Trophoblast cell (in vitro differentiated cells and primary cell): Measurements from ENCODE around the gene PRDM16.

ENCODE experiments used
- DNase-seq, 2 donors: peaks; one replicate each; pipeline ENCODE4 v3.0.0-alpha.2; 2016
- H2AFZ ChIP-seq: 2 replicates; pipeline ENCODE4 v1.6.1; 2013; ENCODE audit warnings: low read length, moderate library complexity, mild to moderate bottlenecking; ENCODE audit not compliant: insufficient read depth, poor library complexity
- H2AK5ac ChIP-seq: 2 replicates; pipeline ENCODE4 v1.6.1; 2013; ENCODE audit warnings: mild to moderate bottlenecking, low read length
- H2BK120ac ChIP-seq: 2 replicates; pipeline ENCODE4 v1.6.1; 2013; ENCODE audit warnings: low read length, mild to moderate bottlenecking, moderate library complexity; ENCODE audit not compliant: insufficient read depth, poor library complexity
- H2BK12ac ChIP-seq: 2 replicates; pipeline ENCODE4 v1.6.1; 2013; ENCODE audit warnings: mild to moderate bottlenecking, low read length, moderate library complexity
- H2BK5ac ChIP-seq: 2 replicates; pipeline ENCODE4 v1.6.1; 2013; ENCODE audit warnings: low read length, low read depth, moderate library complexity, mild to moderate bottlenecking; ENCODE audit not compliant: poor library complexity
- H3K14ac ChIP-seq: 2 replicates; pipeline ENCODE4 v1.6.1; 2013; ENCODE audit warnings: mild to moderate bottlenecking, low read length
- H3K18ac ChIP-seq: 2 replicates; pipeline ENCODE4 v1.6.1; 2013; ENCODE audit warnings: mild to moderate bottlenecking, low read length
- H3K23ac ChIP-seq: 2 replicates; pipeline ENCODE4 v1.6.1; 2013; ENCODE audit warnings: low read length
- H3K27ac ChIP-seq: 2 replicates; pipeline ENCODE4 v1.5.1; 2013; ENCODE audit warnings: low read depth, mild to moderate bottlenecking, inconsistent platforms, low read length, moderate library complexity
- H3K27me3 ChIP-seq: 2 replicates; pipeline ENCODE4 v1.6.1; 2013; ENCODE audit warnings: inconsistent platforms, mild to moderate bottlenecking, low read length, moderate library complexity; ENCODE audit not compliant: insufficient read depth
- H3K36me3 ChIP-seq, 2 experiments: 1 replicate in 1 of 2; 2 replicates in 1 of 2; pipeline ENCODE4 v1.6.1; 2013; ENCODE audit warnings: low read length in 2 of 2, mild to moderate bottlenecking in 2 of 2, moderate library complexity in 1 of 2; ENCODE audit not compliant: insufficient read depth in 2 of 2, control insufficient read depth in 1 of 2
- H3K4ac ChIP-seq: 2 replicates; pipeline ENCODE4 v1.6.1; 2013; ENCODE audit warnings: low read depth, mild to moderate bottlenecking, low read length, moderate library complexity
- H3K4me1 ChIP-seq, 2 experiments: 1 replicate in 1 of 2; 2 replicates in 1 of 2; pipeline ENCODE4 v1.6.1; 2013; ENCODE audit warnings: low read length in 2 of 2, mild to moderate bottlenecking in 2 of 2, moderate library complexity in 1 of 2; ENCODE audit not compliant: insufficient read depth in 2 of 2, control insufficient read depth in 1 of 2
- H3K4me2 ChIP-seq: 2 replicates; pipeline ENCODE4 v1.6.1; 2013; ENCODE audit warnings: inconsistent platforms, mild to moderate bottlenecking, low read length, moderate library complexity
- H3K4me3 ChIP-seq: 2 replicates; pipeline ENCODE4 v1.5.1; 2013; ENCODE audit warnings: mild to moderate bottlenecking, low read depth, low read length, inconsistent platforms
- H3K79me1 ChIP-seq: one replicate; pipeline ENCODE4 v1.6.1; 2013; ENCODE audit warnings: low read length
- H3K79me2 ChIP-seq: 2 replicates; pipeline ENCODE4 v1.6.1; 2013; ENCODE audit warnings: low read length, mild to moderate bottlenecking; ENCODE audit not compliant: control insufficient read depth, insufficient read depth, poor library complexity
- H3K9ac ChIP-seq: 2 replicates; pipeline ENCODE4 v1.6.1; 2013; ENCODE audit warnings: mild to moderate bottlenecking, low read length
- H3K9me3 ChIP-seq: 2 replicates; pipeline ENCODE4 v1.6.1; 2013; ENCODE audit warnings: low read depth, mild to moderate bottlenecking, control low read depth, inconsistent platforms, low read length; ENCODE audit not compliant: insufficient read depth
- H4K12ac ChIP-seq: 2 replicates; pipeline ENCODE4 v1.6.1; 2013; ENCODE audit warnings: low read depth, mild to moderate bottlenecking, low read length, moderate library complexity
- H4K8ac ChIP-seq: 2 replicates; pipeline ENCODE4 v1.6.1; 2013; ENCODE audit warnings: low read depth, mild to moderate bottlenecking, low read length, moderate library complexity
- H4K91ac ChIP-seq: one replicate; pipeline ENCODE4 v1.6.1; 2013; ENCODE audit warnings: low read depth, mild to moderate bottlenecking, low read length, moderate library complexity
- WGBS: extraction: QIAGEN DNeasy Blood & Tissue Kit; methylation state at CpG from one replicate; pipeline ENCODE4 v1.1.7; 2013; ENCODE audit warnings: missing lambda C conversion rate; ENCODE audit not compliant: insufficient read length, insufficient coverage; ENCODE audit errors: extremely low coverage; 5-methylcytosine and 5-hydroxymethylcytosine counted together

Gene PRDM16

DNA sequence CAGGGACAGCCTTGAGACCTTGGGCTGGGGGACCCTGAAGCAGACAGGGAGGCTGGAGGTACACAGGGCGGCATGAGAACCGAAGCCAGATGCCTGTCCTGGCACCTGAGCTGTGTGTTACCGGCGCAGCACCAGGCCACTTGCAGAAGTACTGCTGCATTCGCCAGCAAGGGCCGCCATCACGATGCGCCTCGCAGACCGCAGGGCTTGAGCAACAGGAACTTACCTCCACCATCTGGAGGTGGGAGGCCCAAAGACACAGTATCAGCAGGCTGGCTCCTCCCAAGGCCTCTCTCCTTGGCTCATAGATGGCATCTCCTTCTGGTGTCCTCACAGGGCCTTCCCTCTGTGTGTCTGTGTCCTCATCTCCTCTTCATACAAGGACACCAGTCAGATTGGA, 90.1 kb downstream of the PRDM16 start:
- peaks cover 2% of the 10 kb centered on the region for H3K9me3 ChIP-seq
- no peaks in the 10 kb centered on the region for H3K36me3 ChIP-seq
- no peak overlapping the region for H3K4me3 ChIP-seq
- no peaks in the 10 kb centered on the region for H3K79me2 ChIP-seq
- no peak for DNase-seq
- no peak overlapping the region for H3K4me2 ChIP-seq
- no peak overlapping the region for H4K8ac ChIP-seq
- H3K9ac ChIP-seq, result no peak overlapping the region
- no CpG with 5 or more reads among the region's 10 CpGs for WGBS
- H4K12ac ChIP-seq, result no peak overlapping the region
- H2AK5ac ChIP-seq, result no peak overlapping the region
- H2BK120ac ChIP-seq, result no peak overlapping the region
- no peak overlapping the region for H3K23ac ChIP-seq
- no peak overlapping the region for H3K27ac ChIP-seq
- no peak overlapping the region for H2AFZ ChIP-seq
- H2BK5ac ChIP-seq, result no peak overlapping the region
- no peaks in the 10 kb centered on the region for H3K79me1 ChIP-seq
- H2BK12ac ChIP-seq, result no peak overlapping the region
- no peaks in the 10 kb centered on the region for H3K27me3 ChIP-seq
- H3K4me1 ChIP-seq, result no peaks in the 10 kb centered on the region
- no peak overlapping the region for H3K18ac ChIP-seq
- no peak overlapping the region for H4K91ac ChIP-seq
- H3K14ac ChIP-seq, result no peak overlapping the region
- no peak overlapping the region for H3K4ac ChIP-seq

DNA sequence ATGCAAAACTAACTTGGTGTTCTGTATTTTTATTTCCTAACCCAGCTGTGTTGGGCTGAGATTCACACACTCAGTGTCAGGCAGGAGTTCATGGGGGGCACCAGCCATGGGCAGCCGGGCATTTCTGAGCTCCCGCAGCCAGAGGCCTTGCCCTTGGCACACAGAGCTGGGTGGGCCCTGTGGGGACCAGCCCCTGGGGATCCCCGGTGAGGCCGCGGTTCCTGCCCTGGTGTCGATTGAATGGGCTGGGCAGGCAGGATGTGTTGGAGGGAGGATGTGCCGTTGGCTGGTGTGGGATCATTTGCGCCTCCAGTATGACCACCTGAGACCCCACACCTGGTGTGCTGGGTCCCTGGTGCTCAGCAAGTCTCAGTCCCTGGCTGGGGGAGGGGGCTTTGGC, 91.0 kb downstream of the PRDM16 start:
- no peak overlapping the region for H4K12ac ChIP-seq
- no peak overlapping the region for H3K23ac ChIP-seq
- no peaks in the 10 kb centered on the region for H3K27me3 ChIP-seq
- H2BK5ac ChIP-seq, result no peak overlapping the region
- no peaks in the 10 kb centered on the region for H3K79me1 ChIP-seq
- H3K4me3 ChIP-seq, result no peak overlapping the region
- H2BK12ac ChIP-seq, result no peak overlapping the region
- peaks cover 2% of the 10 kb centered on the region for H3K9me3 ChIP-seq
- DNase-seq, result no peak
- no peak overlapping the region for H3K14ac ChIP-seq
- no peak overlapping the region for H3K9ac ChIP-seq
- no peaks in the 10 kb centered on the region for H3K4me1 ChIP-seq
- no peak overlapping the region for H4K8ac ChIP-seq
- no peak overlapping the region for H2AK5ac ChIP-seq
- no peak overlapping the region for H4K91ac ChIP-seq
- no peak overlapping the region for H2AFZ ChIP-seq
- WGBS, result no CpG with 5 or more reads among the region's 8 CpGs
- H2BK120ac ChIP-seq, result no peak overlapping the region
- no peak overlapping the region for H3K18ac ChIP-seq
- no peak overlapping the region for H3K4ac ChIP-seq
- H3K79me2 ChIP-seq, result no peaks in the 10 kb centered on the region
- no peaks in the 10 kb centered on the region for H3K36me3 ChIP-seq
- H3K27ac ChIP-seq, result no peak overlapping the region
- H3K4me2 ChIP-seq, result no peak overlapping the region

DNA sequence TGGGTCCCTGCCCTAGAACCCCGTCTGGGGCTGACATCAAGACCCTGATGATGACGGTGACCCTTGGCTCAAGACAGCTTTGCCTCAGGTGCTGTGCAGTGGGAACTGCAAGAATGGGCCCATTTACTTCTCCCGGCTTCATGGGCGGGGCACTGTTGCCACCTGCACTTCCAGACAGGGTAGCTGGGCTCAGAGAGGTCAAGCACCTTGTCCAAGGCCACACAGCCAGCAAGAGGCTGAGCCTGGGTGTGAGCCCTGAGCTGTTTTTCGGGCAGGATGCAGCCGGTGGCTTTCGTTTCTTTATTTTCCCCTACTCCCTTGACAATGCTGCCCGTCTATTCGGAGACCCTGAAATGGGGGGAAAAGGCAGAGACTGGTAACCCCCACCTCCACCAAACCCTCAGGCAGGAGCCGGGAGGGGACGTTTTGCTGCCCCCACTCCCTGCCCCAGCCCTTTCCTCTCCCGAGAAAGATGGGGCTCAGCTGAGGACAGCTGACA, 91.7 kb downstream of the PRDM16 start:
- Histone ChIP-seq H3K4ac (no peak overlapping the region), H3K27ac (no peak overlapping the region), H4K8ac (no peak overlapping the region), H2AK5ac (no peak overlapping the region), H3K9me3 (no peaks in the 10 kb centered on the region), H3K9ac (no peak overlapping the region), H2BK120ac (no peak overlapping the region), H3K14ac (no peak overlapping the region), H3K18ac (no peak overlapping the region), H3K23ac (no peak overlapping the region), H3K4me1 (no peaks in the 10 kb centered on the region), H2BK12ac (no peak overlapping the region), H3K27me3 (no peaks in the 10 kb centered on the region), H2BK5ac (no peak overlapping the region), H4K12ac (no peak overlapping the region), H3K4me3 (no peak overlapping the region), H2AFZ (no peak overlapping the region), H4K91ac (no peak overlapping the region), H3K36me3 (no peaks in the 10 kb centered on the region), H3K79me2 (no peaks in the 10 kb centered on the region), H3K4me2 (no peak overlapping the region), H3K79me1 (no peaks in the 10 kb centered on the region)
- no CpG with 5 or more reads among the region's 12 CpGs for WGBS
- no peak for DNase-seq

DNA sequence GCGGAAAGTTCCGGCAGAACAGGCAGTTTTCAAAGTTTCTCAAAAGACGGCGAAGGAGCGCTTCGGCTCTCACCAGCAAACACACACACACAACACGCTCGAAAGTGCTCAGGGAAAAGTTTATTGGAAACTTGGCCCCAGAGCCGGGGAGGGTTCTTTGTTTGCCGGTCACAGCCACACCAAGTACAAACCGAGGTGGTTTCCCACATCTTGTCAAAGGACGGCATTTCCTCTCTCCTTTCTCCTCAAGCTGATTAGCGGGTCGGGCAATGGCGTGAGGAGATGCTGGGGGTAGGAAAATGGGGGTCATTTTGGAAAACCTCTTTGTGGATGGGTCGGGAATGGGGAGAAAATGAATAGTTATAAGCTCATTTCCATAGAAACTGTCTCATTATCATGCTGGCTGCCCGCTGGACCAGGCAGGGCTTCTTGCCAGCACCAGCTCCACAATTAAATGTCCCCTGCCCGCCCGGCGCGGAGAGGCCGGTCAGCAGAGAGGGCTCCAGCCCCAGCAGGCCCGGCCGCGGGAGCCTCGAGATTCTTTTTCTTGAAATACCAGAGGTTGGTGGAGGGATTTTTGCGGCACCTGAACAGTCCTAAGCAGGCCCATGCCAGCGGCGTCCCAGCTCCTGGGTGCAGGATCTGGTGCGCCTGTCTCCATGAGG, 92.3 kb downstream of the PRDM16 start:
- no CpG with 5 or more reads among the region's 30 CpGs for WGBS
- Histone ChIP-seq H3K4ac (no peak overlapping the region), H3K9ac (no peak overlapping the region), H2BK12ac (no peak overlapping the region), H3K4me3 (no peak overlapping the region), H3K4me2 (no peak overlapping the region), H3K9me3 (no peaks in the 10 kb centered on the region), H4K91ac (no peak overlapping the region), H3K23ac (no peak overlapping the region), H3K27me3 (no peaks in the 10 kb centered on the region), H4K12ac (no peak overlapping the region), H3K79me1 (no peaks in the 10 kb centered on the region), H2AFZ (no peak overlapping the region), H3K14ac (no peak overlapping the region), H4K8ac (no peak overlapping the region), H3K79me2 (no peaks in the 10 kb centered on the region), H3K36me3 (no peaks in the 10 kb centered on the region), H3K18ac (no peak overlapping the region), H3K4me1 (no peaks in the 10 kb centered on the region), H3K27ac (no peak overlapping the region), H2BK5ac (no peak overlapping the region), H2AK5ac (no peak overlapping the region), H2BK120ac (no peak overlapping the region)
- DNase-seq, result no peak
